ENCODE measurements around the gene DDX1.
"Not testable (repeated sequence)": the region's sequence is repeated elsewhere in the genome, so short reads cannot be mapped to it uniquely, and the experiment has no call there.

The DDX1 gene

GRCh38 chr2:15617778-15618448 lies 26.2 kb downstream of the DDX1 start:
- no peak for DNase-seq

GRCh38 chr2:15618449-15618855 lies 26.8 kb downstream of the DDX1 start:
- no peak for DNase-seq

- no peak for DNase-seq
Observed at GRCh38 chr2:15619076-15619475, 27.4 kb downstream of the DDX1 start.

GRCh38 chr2:15619510-15619909 lies 27.8 kb downstream of the DDX1 start:
- DNase-seq: no peak

GRCh38 chr2:15619938-15620337 lies 28.3 kb downstream of the DDX1 start:
- DNase-seq: no peak

GRCh38 chr2:15620340-15620739 lies 28.7 kb downstream of the DDX1 start:
- no peak for DNase-seq

GRCh38 chr2:15620857-15621471 lies 29.3 kb downstream of the DDX1 start:
- DNase-seq: no peak

GRCh38 chr2:15621472-15621870 lies 29.8 kb downstream of the DDX1 start:
- not testable (repeated sequence) for DNase-seq

GRCh38 chr2:15622214-15622613 lies 30.5 kb downstream of the DDX1 start:
- DNase-seq: no peak

- DNase-seq: no peak
Observed at GRCh38 chr2:15622614-15623480, 31.2 kb downstream of the DDX1 start.

GRCh38 chr2:15623481-15623796 lies 31.8 kb downstream of the DDX1 start:
- DNase-seq: no peak

GRCh38 chr2:15623898-15624541 lies 32.4 kb downstream of the DDX1 start:
- no peak for DNase-seq

GRCh38 chr2:15624903-15625302 lies 33.2 kb downstream of the DDX1 start:
- DNase-seq: no peak

- DNase-seq: no peak
Observed at GRCh38 chr2:15625344-15626036, 33.8 kb downstream of the DDX1 start.

GRCh38 chr2:15626126-15626525 lies 34.5 kb downstream of the DDX1 start:
- DNase-seq: no peak

GRCh38 chr2:15626967-15627366 lies 35.3 kb downstream of the DDX1 start:
- no peak for DNase-seq

- DNase-seq: no peak
Observed at GRCh38 chr2:15627817-15628684, 36.4 kb downstream of the DDX1 start.

GRCh38 chr2:15628899-15629855 lies 37.5 kb downstream of the DDX1 start:
- DNase-seq: no peak

- no peak for DNase-seq
Observed at GRCh38 chr2:15630121-15630977, 38.7 kb downstream of the DDX1 start.
